HG03280 (cell line): ENCODE measurements around the gene RNF183.

ENCODE experiments used
- ATAC-seq: cut with Tn5 transposase; IDR thresholded peaks from one replicate; pipeline ENCODE4 v1.9.1; 2021; ENCODE audit warnings: mild to moderate bottlenecking, moderate library complexity; ENCODE audit not compliant: unreplicated experiment

RNF183 gene

DNA sequence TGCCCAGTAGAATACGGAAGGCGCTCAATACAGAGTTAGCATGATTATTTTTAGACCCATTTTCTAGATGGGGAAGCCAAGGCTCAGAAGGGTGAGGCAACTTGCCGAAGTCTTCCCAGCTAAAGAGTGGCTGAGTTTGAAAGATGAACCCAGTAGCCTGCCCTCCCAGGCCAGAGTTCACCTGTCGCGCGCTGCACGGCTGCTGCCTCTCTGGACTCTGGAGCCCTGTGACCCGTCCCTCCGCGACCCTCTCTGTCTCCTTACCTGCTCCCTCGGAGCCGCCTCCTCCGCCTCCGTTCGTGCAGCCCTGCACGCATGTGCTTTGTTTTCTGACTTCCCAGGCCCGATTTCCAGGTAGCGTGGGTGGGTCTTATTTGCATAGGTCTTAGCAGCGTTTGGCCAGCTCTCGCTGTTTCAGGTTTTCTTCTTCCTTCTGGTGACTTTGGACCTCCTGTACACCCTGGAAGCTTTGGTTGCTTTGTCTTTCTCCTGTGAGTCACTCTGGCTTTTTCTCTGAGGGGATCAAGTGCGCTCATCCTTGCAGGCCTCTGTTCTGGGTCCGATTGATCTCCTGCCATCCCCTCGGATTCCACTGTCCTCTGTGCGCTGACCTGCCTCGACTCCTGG, at the start of gene RNF183:
RNF183 (minus strand) TSS at position 585 of the 627 bp plus-strand sequence. CDS start 5,192 bp downstream, outside the sequence.
- no peak for ATAC-seq

DNA sequence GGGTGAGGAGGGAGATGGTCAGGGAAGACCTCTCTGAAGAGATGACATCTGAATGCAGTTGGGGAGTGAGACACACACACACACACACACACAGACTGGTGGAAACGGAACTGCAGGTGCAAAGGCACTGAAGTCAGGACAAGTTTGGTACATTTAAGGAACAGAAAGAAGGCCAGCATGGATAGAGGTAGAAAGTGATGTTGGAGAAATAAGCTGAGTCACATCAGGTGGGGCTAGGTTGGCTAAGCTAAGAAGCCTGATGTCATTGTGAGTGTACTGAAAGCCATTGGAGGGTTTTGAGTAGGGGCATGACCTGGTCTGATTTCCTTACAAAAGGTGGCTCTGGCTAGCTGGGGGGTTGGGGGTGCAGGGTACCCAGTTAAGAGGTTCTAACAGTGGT, 49.2 kb upstream of the RNF183 start:
- no peak for ATAC-seq

DNA sequence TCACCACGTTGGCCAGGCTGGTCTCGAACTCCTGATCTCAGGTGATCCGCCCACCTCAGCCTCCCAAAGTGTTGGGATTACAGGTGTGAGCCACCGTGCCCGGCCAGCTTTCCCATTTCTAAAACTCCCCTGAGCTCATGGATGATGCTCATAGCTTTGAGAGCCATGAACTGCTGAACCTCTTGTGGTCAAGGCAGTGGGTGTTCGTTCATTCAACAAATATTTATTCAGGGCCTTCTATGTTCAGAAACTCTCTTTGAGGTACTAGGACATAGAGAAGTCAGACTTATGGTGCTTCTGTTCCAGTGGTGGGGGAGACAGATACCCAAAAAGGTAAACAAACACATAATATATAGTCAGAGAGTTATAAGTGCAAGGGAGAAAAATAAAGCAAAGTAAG, 48.8 kb upstream of the RNF183 start:
- no peak for ATAC-seq

- peak; percentile 35 for ATAC-seq
Observed at GRCh38 chr9:113350937-113351336, 47.8 kb upstream of the RNF183 start.

GRCh38 chr9:113350107-113350661, 47.0 kb upstream of the RNF183 start:
- peak; percentile 7 for ATAC-seq

GRCh38 chr9:113349445-113350094, 46.4 kb upstream of the RNF183 start, which contains the start of gene BSPRY:
Gene BSPRY, plus strand, starts transcription at chr9:113349541. Its CDS starts 39 bp downstream, at chr9:113349580.
- ATAC-seq, result peak; percentile 56

DNA sequence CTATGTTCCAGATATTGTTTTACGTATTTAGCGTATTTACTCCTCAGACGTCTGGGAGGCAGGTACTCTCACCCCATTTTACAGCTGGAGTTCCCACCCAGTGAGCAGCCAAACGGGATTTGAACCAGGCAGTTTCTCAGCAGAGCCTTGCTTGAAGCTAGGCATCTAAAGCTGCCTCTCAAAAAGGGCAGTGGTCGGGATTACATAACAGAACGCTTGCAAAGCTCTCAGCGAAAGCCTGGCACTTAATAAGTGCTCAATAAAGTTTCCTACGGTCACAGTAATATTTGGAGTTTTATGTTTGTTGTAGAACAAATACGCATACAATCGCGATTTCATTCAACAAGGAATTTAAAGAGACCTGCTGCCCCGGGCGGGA, 45.9 kb upstream of the RNF183 start:
- no peak for ATAC-seq

DNA sequence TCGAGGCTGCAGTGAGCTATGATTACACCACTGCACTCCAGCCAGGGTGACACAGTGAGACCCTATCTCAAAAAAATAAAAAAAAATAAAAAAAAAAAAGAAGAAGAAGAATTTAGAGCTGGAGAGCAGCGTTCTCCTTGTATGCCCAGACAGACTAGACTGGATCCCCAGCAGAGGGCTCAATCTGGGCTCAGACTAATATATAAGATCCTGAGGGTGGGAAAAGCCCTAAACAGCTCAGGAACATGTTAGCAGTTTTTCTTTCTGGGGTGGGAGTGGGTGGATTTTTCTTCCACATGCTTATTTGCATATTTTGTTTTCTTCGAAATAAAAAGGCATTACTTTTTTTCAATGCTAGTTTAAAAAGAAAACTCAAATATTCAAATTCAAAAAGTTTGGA, 45.3 kb upstream of the RNF183 start:
- ATAC-seq, result no peak

DNA sequence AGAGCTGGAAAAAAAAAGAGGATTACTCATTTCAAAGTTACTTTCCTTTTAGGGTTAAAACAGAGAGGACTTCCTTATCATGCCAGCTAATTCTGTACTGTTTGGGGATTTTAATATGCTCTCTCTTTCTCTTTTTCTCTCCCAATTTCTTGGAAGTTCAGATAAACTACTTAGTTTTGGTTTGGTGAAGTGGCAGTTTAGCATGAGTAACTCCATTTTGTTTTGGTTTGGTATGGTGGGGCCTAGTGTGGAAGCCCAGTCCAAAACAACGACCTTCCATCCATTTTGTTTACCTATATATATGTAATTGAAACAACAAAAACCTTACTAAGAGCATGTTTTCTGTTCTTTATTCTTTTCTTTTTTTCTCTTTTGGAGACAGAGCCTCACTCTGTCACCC, 42.5 kb upstream of the RNF183 start:
- no peak for ATAC-seq

DNA sequence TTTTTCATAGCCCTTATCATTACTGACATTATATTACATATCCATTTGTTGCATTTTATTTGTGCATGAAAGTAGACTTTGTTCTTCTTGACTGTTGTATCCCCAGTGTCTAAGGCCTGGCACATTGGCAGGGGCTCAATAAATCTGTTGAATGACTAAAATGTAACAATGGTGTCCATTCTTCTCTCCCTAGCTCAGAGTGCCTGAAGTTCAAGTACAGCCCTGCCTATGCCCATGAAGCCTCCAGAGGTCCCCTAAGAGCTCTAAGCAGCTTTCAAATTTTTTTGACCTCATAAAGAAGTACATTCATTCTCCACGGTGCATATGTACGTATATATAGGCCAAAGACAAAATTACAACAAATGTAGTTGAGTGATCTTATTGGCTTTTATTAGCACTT, 42.0 kb upstream of the RNF183 start:
- ATAC-seq, result no peak

DNA sequence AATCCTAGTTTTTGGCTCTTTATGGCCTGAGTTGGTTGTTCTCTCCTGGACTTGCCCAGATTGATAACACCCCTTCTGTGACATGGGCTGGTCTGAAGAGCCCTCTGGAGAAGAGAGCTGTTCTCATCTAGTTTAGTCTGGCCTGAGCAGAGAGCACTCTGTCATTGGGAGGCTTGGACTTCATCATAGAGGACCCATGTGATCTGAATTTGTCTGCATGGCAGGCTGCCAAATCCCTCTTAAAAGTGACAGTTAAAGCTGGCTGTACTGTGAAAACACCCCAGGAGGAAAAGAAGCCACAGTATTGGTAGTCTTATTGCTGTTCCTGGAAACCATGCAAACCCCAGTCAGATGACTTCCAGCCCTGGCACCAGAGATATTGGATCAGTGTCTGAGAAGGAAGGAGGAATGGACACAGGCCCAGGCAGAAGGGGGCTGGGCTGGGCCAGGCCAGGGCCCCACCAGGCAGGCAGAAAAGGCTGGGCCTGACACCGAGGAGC, 40.6 kb upstream of the RNF183 start:
- no peak for ATAC-seq

GRCh38 chr9:113341712-113342410, 38.7 kb upstream of the RNF183 start:
- no peak for ATAC-seq

- peak; percentile 98 for ATAC-seq
Observed at GRCh38 chr9:113340011-113340699, 37.0 kb upstream of the RNF183 start, which contains the start of gene WDR31. Gene WDR31, minus strand, starts transcription at chr9:113340275. Its CDS starts 8,253 bp downstream, at chr9:113332022.

DNA sequence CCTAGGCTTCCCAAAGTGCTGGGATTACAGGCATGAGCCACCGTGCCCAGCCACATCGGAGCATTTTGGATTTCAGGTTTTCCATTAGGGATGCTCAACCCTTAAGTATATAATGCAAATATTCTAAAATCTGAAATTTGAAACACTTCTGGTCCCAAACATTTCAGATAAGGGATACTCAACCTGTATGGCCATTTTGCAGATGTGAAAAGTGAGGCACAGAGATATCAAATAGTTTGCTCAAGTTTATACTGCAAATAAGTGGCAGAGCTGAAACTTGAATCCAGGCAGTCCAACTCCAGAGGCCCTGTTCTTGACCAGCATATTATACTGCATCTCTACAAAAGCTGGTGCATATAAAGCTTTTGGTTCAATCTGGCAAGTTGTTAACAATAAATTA, 34.5 kb upstream of the RNF183 start:
- no peak for ATAC-seq

GRCh38 chr9:113331780-113332179, 28.6 kb upstream of the RNF183 start:
- ATAC-seq, result no peak

DNA sequence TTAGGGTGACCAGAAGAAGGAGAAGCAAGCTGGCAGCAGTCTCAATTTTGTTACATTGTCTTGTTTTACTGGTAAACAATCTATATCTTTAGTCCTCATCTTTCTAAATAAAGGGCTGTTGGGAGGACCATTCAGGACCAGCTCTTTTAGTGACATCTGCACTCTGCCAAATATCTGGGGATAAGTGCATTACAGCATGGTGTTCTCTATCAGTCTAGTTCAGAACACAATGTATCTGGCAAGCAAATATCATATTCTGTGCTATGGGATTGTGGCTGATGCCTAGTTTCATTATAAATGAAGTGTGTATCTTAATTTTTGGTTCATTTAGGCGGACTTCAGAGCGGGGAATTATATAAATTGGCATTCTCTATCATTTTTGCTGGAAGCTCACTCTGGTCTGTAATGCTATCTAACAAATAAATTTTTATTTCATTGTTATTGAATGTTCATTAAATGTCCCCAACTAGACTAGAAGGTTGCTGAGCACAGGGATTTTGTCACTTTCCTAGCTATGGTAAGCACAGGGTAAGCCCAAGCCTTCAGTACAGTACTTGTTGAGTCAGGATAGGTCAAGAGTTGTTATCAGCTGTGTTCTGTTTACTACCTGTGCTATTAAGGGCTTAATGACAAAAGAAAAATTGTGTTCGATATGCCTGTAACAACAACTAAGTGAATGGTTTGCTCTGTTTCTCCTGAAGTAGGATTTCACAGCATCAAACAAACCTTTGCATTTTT, 25.0 kb upstream of the RNF183 start:
- no peak for ATAC-seq

GRCh38 chr9:113326230-113326629, 23.1 kb upstream of the RNF183 start:
- ATAC-seq, result no peak

DNA sequence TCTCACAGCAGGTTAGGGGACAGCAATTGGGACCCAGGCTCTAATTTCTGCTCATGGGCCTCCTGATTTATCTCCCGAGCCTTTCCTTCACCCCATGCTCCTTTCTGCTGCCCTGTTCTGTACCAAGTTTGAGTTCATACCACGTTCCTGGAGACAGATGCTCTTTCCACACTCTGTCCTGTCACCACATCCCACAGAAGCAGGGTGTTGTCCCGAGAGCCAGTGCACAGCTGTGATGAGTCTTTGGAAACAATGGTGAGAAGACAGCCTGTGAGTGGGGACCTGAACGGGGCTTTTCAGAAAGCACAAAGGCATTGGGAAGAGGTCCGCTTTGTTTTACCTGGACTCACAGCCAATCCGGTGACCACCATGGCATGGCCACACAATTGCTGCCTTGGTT, 19.5 kb upstream of the RNF183 start:
- ATAC-seq, result no peak

GRCh38 chr9:113320051-113320450, 16.9 kb upstream of the RNF183 start:
- no peak for ATAC-seq

DNA sequence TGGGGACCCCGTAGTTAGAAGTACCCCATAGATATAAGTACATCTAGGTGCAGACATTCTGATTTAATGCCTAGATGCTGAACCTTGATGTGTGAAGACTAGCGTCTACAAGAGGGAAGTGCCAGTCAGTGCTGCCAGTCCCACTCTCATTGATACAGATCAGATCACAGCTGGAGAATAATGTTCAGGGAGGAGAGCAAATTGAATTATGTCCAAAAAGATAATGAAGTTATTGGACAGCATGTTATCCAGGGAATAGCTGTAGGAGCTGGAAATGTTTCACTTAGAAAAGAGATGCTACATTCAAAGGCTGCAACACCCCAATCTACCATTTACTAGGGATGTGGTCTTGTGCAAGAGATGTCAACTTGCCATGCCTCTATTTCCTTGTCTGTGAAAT, 15.9 kb upstream of the RNF183 start:
- ATAC-seq, result no peak
